ENCODE data around the gene TCEA2.

DNA sequence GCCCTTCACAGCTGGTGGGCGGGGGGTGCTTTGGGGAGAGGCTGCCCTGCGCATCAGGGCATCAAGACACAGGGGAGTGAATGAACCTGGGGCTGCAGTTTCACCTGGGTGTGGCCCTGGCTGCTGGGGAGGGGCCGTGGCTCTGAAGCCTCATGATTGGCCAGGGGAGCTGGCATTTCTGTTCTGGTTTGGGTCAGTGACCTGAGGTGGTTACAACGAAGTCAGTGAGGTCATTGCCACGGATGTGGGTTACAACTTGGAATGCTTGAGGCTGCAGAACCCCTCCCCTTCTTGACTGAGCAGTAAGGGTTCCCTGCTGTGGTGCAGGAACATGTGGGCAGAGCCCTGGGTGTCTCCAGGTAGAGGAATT lies 3.0 kb downstream of the TCEA2 start:
- TF ChIP-seq, protein P1, sequence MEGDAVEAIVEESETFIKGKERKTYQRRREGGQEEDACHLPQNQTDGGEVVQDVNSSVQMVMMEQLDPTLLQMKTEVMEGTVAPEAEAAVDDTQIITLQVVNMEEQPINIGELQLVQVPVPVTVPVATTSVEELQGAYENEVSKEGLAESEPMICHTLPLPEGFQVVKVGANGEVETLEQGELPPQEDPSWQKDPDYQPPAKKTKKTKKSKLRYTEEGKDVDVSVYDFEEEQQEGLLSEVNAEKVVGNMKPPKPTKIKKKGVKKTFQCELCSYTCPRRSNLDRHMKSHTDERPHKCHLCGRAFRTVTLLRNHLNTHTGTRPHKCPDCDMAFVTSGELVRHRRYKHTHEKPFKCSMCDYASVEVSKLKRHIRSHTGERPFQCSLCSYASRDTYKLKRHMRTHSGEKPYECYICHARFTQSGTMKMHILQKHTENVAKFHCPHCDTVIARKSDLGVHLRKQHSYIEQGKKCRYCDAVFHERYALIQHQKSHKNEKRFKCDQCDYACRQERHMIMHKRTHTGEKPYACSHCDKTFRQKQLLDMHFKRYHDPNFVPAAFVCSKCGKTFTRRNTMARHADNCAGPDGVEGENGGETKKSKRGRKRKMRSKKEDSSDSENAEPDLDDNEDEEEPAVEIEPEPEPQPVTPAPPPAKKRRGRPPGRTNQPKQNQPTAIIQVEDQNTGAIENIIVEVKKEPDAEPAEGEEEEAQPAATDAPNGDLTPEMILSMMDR (IDR thresholded peaks at IDR 0.05), result no peak
- no peak for TF ChIP-seq EZH2 (IDR thresholded peaks at IDR 0.05; ENCODE audit: borderline replicate concordance, insufficient read depth, low read depth, low read length, poor library complexity, severe bottlenecking)

Measured in B cell (primary cell).